Tongue (tissue), 2 donors: ENCODE measurements around the gene GSS. TPM values are rescaled to one million over a fixed set of nuclear protein-coding genes. Genes with fewer than 3 reads are reported as not detected.
A peak's percentile ranks its signal among the peaks of the same experiment; 100 is the strongest.

Source experiments
- DNase-seq: peaks from one replicate; pipeline ENCODE4 v3.0.0-alpha.2; 2015
- total RNA-seq: library from RNA; depleted of rRNA; stranded (reverse); fragments of >200 nt; gene quantifications from one replicate; pipeline ENCODE4 v1.2.3, GENCODE V29; 2014

GSS gene
- total RNA-seq, result 27.6 TPM

GRCh38 chr20:34955231-34956040 lies at the start of gene GSS, which contains the start of gene MYH7B:
Gene GSS, minus strand, starts transcription at chr20:34955806. Its CDS starts 3,954 bp downstream, at chr20:34951852.
Gene MYH7B, plus strand, starts transcription at chr20:34955868. Its CDS starts 22,138 bp downstream, at chr20:34978006.
- DNase-seq, result peak; percentile 99

- no peak for DNase-seq
Measured at GRCh38 chr20:35004749-35005462, 49.3 kb upstream of the GSS start.

GRCh38 chr20:35004051-35004725 lies 48.6 kb upstream of the GSS start:
- no peak for DNase-seq

GRCh38 chr20:35003211-35004031 lies 47.8 kb upstream of the GSS start:
- no peak for DNase-seq

GRCh38 chr20:35002426-35003210 lies 47.0 kb upstream of the GSS start:
- no peak for DNase-seq

GRCh38 chr20:35001596-35002362 lies 46.2 kb upstream of the GSS start:
- DNase-seq, result no peak

GRCh38 chr20:35000922-35001595 lies 45.5 kb upstream of the GSS start:
- no peak for DNase-seq

GRCh38 chr20:35000311-35000921 lies 44.8 kb upstream of the GSS start:
- no peak for DNase-seq

GRCh38 chr20:34999782-35000181 lies 44.2 kb upstream of the GSS start:
- no peak for DNase-seq

- DNase-seq, result no peak
Measured at GRCh38 chr20:34999021-34999451, 43.4 kb upstream of the GSS start.

- no peak for DNase-seq
Measured at GRCh38 chr20:34998331-34998950, 42.8 kb upstream of the GSS start.

- DNase-seq, result no peak
Measured at GRCh38 chr20:34997774-34998173, 42.2 kb upstream of the GSS start.

GRCh38 chr20:34997131-34997561 lies 41.5 kb upstream of the GSS start:
- DNase-seq, result peak; percentile 76

GRCh38 chr20:34996243-34997028 lies 40.8 kb upstream of the GSS start:
- no peak for DNase-seq

GRCh38 chr20:34995696-34996095 lies 40.1 kb upstream of the GSS start:
- DNase-seq, result no peak

- no peak for DNase-seq
Measured at GRCh38 chr20:34995192-34995591, 39.6 kb upstream of the GSS start.

GRCh38 chr20:34994509-34995131 lies 39.0 kb upstream of the GSS start:
- DNase-seq, result no peak
